DOHH2 (cell line): ENCODE measurements around the gene ZZZ3.

ENCODE experiments used
- H3F3A ChIP-seq: fragments of 200-600 bp; sonication (generic), shearing (Covaris generic); 2 replicates; pipeline ENCODE4 v1.6.0; 2016; ENCODE audit warnings: antibody characterized with exemption, mild to moderate bottlenecking; ENCODE audit not compliant: control insufficient read depth, insufficient read depth
- H3K27ac ChIP-seq: fragments of 200-600 bp; sonication (generic); 2 replicates; pipeline ENCODE4 v1.5.1; 2014; ENCODE audit warnings: low read depth, mild to moderate bottlenecking, low read length, moderate library complexity
- H3K27me3 ChIP-seq: fragments of 200-600 bp; sonication (generic); 2 replicates; pipeline ENCODE4 v1.6.1; 2014; ENCODE audit warnings: mild to moderate bottlenecking, low read length, mixed read lengths; ENCODE audit not compliant: control insufficient read depth
- H3K36me3 ChIP-seq: fragments of 200-600 bp; sonication (generic); 2 replicates; pipeline ENCODE4 v1.6.1; 2014; ENCODE audit warnings: mild to moderate bottlenecking, low read length, moderate library complexity, mixed read lengths; ENCODE audit not compliant: control insufficient read depth
- H3K4me1 ChIP-seq: fragments of 200-600 bp; sonication (generic); 2 replicates; pipeline ENCODE4 v1.6.1; 2014; ENCODE audit warnings: mild to moderate bottlenecking, low read length, mixed read lengths; ENCODE audit not compliant: control insufficient read depth
- H3K4me2 ChIP-seq: fragments of 200-600 bp; sonication (generic); 2 replicates; pipeline ENCODE4 v1.6.0; 2014; ENCODE audit warnings: mild to moderate bottlenecking, low read length, moderate library complexity
- H3K4me3 ChIP-seq: fragments of 200-600 bp; sonication (generic); 2 replicates; pipeline ENCODE4 v1.5.1; 2014; ENCODE audit warnings: mild to moderate bottlenecking, low read length, mixed read lengths
- H3K79me2 ChIP-seq: fragments of 200-600 bp; sonication (generic); 2 replicates; pipeline ENCODE4 v1.6.1; 2014; ENCODE audit warnings: mild to moderate bottlenecking, low read length, mixed read lengths; ENCODE audit not compliant: control insufficient read depth
- H3K9me2 ChIP-seq: fragments of 200-600 bp; sonication (generic); replicated peaks from 2 replicates; pipeline ENCODE4 v1.6.1; 2014; ENCODE audit warnings: mild to moderate bottlenecking, low read length, mixed read lengths; ENCODE audit not compliant: control insufficient read depth
- H3K9me3 ChIP-seq: fragments of 200-600 bp; sonication (generic); 2 replicates; pipeline ENCODE4 v1.6.1; 2014; ENCODE audit warnings: antibody characterized with exemption, low read length, mixed read lengths; ENCODE audit not compliant: control insufficient read depth, insufficient read depth
- H4K20me1 ChIP-seq: fragments of 200-600 bp; sonication (generic); 2 replicates; pipeline ENCODE4 v1.6.0; 2014; ENCODE audit warnings: low read depth, mild to moderate bottlenecking, antibody characterized with exemption, low read length, moderate library complexity; ENCODE audit not compliant: control insufficient read depth, insufficient read depth
- EZH2phosphoT487 ChIP-seq: fragments of 200-600 bp; sonication (generic); IDR thresholded peaks from 2 replicates; pipeline ENCODE4 v1.6.1; 2017; ENCODE audit warnings: borderline replicate concordance, mild to moderate bottlenecking, antibody characterized with exemption, low read length, moderate library complexity, mixed read lengths
- TF ChIP-seq, protein P1 (sequence below): fragments of 200-600 bp; sonication (generic); IDR thresholded peaks from one replicate; pipeline ENCODE4 v1.5.1; 2014; ENCODE audit warnings: antibody characterized with exemption, mild to moderate bottlenecking, low read depth, low read length; ENCODE audit not compliant: poor library complexity, severe bottlenecking

ZZZ3 gene

DNA sequence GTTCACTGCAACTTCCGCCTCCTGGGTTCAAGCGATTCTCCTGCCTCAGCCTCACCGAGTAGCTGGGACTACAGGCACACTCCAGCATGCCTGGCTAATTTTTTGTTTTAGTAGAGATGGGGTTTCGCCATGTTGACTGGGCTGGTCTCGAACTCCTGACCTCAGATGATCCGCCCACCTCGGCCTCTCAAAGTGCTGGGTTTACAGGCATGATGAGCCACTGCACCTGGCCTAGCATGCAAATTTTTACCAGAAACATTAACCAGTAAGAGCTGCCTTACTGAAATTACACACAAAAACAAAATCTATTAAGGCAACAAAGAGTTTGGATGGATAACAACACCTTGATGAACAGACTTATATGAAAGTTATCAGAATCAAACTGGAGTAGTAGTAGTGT is 12.1 kb downstream of the ZZZ3 start:
- no peaks in the 10 kb centered on the region for H3K27me3 ChIP-seq
- peaks cover 14% of the 10 kb centered on the region; the same call in 1 of the 2 replicates for H3K4me1 ChIP-seq
- H3K9me2 ChIP-seq, result no peaks in the 10 kb centered on the region
- no peaks in the 10 kb centered on the region for H3K9me3 ChIP-seq
- H4K20me1 ChIP-seq, result 0 out of 2 replicates have a peak, but pooled peaks cover 9% of the 10 kb centered on the region
- no peak overlapping the region for H3K4me2 ChIP-seq
- H3K79me2 ChIP-seq, result peaks cover 100% of the 10 kb centered on the region
- no peak overlapping the region for H3K4me3 ChIP-seq
- no peaks in the 10 kb centered on the region for H3F3A ChIP-seq
- H3K27ac ChIP-seq, result no peak overlapping the region
- peaks cover 3% of the 10 kb centered on the region; the same call in 1 of the 2 replicates for H3K36me3 ChIP-seq
- TF ChIP-seq, protein P1, sequence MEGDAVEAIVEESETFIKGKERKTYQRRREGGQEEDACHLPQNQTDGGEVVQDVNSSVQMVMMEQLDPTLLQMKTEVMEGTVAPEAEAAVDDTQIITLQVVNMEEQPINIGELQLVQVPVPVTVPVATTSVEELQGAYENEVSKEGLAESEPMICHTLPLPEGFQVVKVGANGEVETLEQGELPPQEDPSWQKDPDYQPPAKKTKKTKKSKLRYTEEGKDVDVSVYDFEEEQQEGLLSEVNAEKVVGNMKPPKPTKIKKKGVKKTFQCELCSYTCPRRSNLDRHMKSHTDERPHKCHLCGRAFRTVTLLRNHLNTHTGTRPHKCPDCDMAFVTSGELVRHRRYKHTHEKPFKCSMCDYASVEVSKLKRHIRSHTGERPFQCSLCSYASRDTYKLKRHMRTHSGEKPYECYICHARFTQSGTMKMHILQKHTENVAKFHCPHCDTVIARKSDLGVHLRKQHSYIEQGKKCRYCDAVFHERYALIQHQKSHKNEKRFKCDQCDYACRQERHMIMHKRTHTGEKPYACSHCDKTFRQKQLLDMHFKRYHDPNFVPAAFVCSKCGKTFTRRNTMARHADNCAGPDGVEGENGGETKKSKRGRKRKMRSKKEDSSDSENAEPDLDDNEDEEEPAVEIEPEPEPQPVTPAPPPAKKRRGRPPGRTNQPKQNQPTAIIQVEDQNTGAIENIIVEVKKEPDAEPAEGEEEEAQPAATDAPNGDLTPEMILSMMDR, result no peak
- no peak for TF ChIP-seq EZH2phosphoT487

DNA sequence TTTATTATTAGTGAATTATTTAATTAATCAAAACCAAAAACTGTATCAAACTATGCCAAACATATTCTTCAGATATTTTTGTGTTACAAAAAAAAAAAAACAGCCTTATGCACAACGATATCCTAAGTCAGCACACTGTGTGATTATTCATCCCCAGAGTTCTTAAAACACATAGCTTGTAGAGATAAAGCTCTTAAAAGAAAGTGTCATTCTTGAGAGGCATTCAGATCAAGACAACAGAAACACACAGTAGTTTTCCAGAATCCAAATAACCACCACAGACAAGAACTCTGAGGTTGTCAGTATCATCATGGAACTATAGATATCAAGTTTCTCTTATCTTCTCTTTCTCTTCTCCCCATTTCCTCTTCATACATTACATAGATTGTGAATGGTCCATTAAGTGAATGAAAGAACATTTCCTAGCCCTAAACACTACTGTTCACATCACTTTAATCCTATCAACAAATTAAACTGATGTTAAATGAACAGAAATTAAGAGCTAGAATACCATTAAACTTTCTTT is 13.5 kb downstream of the ZZZ3 start:
- Histone ChIP-seq H3K79me2 (peaks cover 100% of the 10 kb centered on the region), H3F3A (no peaks in the 10 kb centered on the region), H3K9me2 (no peaks in the 10 kb centered on the region), H3K4me3 (no peak overlapping the region), H3K9me3 (no peaks in the 10 kb centered on the region), H3K4me1 (peaks cover 14% of the 10 kb centered on the region; the same call in 1 of the 2 replicates), H3K27ac (no peak overlapping the region), H4K20me1 (0 out of 2 replicates have a peak, but pooled peaks cover 9% of the 10 kb centered on the region), H3K36me3 (no peaks in the 10 kb centered on the region), H3K4me2 (no peak overlapping the region), H3K27me3 (no peaks in the 10 kb centered on the region)
- TF ChIP-seq EZH2phosphoT487, result no peak
- TF ChIP-seq, protein P1, result no peak

DNA sequence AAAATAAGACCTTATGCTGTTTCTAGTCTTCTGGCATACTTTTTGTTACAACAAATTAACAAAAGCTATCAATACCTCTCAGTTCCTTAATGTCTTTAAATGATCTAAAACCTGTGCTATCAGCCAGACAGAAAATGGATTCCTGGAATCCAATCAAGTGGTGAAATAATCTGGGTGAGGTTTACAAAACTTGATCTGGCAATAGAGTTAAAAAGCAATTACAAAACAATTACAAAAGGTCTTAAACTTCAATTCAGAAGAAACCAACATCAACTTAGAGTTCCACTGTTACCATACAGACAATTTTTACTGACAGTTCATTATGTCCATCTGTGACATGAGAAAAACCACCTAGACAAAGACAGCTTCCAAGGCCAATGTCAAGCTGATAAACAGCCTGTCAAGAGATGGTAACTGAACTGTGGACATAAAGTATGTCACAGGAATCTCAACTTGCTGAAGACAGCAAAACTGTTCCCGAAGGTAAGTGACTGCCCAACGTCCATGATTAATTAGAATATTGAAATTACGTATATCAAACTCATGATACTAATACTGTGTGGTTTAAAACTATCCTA is 17.4 kb downstream of the ZZZ3 start:
- no peak overlapping the region for H3K4me3 ChIP-seq
- no peaks in the 10 kb centered on the region for H3K27me3 ChIP-seq
- no peak overlapping the region for H3K4me2 ChIP-seq
- TF ChIP-seq, protein P1, result no peak
- no peak for TF ChIP-seq EZH2phosphoT487
- H4K20me1 ChIP-seq, result peaks cover 5% of the 10 kb centered on the region; the same call in 1 of the 2 replicates
- H3F3A ChIP-seq, result no peaks in the 10 kb centered on the region
- no peaks in the 10 kb centered on the region for H3K9me2 ChIP-seq
- no peak overlapping the region for H3K27ac ChIP-seq
- peaks cover 100% of the 10 kb centered on the region for H3K79me2 ChIP-seq
- no peaks in the 10 kb centered on the region for H3K4me1 ChIP-seq
- no peaks in the 10 kb centered on the region for H3K36me3 ChIP-seq
- no peaks in the 10 kb centered on the region for H3K9me3 ChIP-seq
